Effector CD4-positive, alpha-beta T cell (primary cell): ENCODE results near the gene RABGGTB.
"Not testable (repeated sequence)": the region's sequence is repeated elsewhere in the genome, so short reads cannot be mapped to it uniquely, and the experiment has no call there.

ENCODE experiments used
- DNase-seq: peaks from one replicate; pipeline ENCODE4 v3.0.0-alpha.2; 2020

The RABGGTB gene

DNA sequence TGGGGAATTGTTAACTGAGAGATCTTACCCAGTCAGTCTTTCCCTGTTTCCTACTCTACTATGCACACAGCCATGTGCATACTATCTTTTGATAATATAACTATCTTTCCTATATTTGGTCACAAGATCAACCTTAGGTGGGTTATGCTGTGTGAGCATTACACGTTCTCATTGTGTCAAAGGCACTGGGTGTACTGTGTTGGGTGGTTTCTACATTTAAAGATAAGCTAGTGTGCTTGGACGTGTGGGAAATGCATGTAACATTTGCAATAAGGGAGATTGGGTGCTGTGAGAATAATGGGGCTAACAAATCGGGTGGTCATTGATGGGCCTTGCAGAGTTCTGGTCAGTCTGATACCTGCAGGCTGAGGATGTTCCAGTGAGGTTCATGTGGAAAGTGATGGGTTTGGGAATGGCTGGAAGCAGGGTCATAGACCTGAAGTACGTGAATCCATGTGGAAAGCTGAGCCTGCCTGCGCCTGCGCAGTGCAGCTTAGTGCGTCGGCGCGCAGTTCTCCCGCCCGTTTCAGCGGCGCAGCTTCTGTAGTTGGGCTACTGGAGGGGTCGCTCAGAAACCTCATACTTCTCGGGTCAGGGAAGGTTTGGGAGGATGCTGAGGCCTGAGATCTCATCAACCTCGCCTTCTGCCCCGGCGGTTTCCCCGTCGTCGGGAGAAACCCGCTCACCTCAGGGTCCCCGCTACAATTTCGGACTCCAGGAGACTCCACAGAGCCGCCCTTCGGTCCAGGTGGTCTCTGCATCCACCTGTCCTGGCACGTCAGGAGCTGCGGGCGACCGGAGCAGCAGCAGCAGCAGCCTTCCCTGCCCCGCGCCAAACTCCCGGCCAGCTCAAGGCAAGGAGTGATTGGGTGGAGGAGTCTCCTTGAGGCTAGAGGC is 10.6 kb downstream of the RABGGTB start, which contains the start of gene MSH4:
MSH4 (plus strand) TSS at position 507 of the 897 bp plus-strand sequence; CDS start at position 611, 104 bp downstream.
- no peak for DNase-seq

- no peak for DNase-seq
Observed at GRCh38 chr1:75797273-75797588, 11.2 kb downstream of the RABGGTB start.

GRCh38 chr1:75797606-75798216 is 11.7 kb downstream of the RABGGTB start:
- DNase-seq = no peak

DNA sequence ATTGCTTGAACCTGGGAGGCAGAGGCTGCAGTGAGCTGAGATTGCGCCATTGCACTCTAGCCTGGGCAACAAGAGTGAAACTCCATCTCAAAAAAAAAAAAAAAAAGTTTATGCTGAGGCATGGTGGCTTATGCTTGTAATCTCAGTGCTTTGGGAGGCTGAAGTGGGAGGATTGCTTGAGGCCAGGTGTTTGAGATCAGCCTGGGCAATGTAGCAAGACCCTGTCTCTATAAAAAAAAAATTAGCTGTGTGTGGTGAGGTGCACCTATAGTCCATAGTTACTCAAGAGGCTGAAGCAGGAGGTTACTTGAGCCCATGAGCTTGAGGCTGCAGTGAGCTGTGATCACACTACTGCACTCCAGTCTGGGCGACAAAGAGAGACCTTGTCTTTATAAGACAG is 15.4 kb downstream of the RABGGTB start:
- not testable (repeated sequence) for DNase-seq

- no peak for DNase-seq
Observed at GRCh38 chr1:75808921-75809320, 22.9 kb downstream of the RABGGTB start.

DNA sequence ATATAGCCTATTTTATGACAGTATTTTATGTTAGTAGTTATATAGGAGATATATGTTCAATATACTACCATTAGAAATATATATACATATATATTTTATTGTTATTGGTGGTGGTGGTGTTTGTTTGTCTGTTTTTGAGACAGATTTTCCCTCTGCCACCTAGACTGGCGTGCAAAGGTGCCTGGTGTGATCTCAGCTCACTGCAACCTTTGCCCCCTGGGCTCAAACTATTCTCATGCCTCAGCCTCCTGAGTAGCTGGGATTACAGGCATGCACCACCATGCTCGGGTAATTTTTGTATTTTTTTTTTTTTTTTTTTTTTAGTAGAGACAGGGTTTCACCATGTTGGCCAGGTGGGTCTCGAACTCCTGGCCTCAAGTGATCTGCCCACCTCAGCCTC is 24.1 kb downstream of the RABGGTB start:
- not testable (repeated sequence) for DNase-seq

DNA sequence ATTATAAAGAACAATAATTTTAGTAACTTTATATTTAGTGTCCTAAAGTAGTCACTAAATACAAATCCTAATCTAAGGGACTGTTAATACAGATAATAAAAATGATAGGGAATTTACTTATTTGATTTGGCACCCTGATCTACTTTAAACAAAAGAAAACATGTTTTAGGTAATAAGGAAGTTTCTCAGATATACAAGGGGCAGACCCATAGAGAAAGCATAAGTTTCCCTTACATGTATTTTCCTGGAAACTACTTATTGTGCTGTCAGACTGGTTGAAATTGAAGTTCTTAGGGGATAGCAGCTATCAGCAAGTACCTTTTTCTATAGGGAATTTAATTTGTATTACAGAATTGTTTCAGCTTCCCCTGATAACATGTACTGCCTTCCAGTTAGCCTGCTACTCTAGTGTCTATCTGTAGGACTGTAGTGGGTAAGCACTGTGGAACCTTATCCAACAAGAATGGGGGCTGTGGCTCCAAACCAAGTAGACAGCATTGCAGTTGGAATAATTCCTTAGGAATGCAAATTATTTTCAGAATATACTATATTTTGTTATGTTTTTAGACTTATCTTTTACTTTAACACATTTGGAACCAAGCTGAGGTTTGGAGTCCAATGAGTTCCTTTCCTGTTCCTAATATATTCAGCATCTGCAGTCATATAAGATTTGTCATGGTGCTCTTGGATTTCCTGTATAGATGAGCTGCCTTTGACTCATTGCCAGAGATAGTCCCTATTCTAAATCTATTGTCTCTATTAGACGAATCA is 25.3 kb downstream of the RABGGTB start:
- DNase-seq = no peak

GRCh38 chr1:75812065-75812464 is 26.0 kb downstream of the RABGGTB start:
- DNase-seq = no peak

GRCh38 chr1:75823596-75823995 is 37.5 kb downstream of the RABGGTB start:
- not testable (repeated sequence) for DNase-seq

GRCh38 chr1:75836528-75837100 is 50.6 kb downstream of the RABGGTB start:
- no peak for DNase-seq

DNA sequence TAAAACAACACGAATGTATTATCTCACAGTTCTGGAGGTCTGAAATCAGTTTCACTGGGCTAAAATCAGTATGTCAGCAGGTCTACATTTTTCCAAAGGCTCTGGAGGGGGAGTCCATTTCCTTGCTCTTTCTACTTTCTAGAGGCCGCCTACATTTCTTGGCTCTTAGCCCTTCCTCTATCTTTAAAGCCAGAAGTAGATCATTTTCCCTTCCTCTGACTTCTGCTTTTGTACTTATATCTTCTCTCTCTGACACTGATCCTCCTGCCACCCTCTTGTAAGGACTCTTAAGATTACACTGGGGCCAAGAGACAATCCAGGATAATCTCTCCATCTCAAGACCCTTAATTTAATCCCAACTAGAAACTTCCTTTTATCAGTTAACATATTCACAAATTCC is 52.0 kb downstream of the RABGGTB start:
- DNase-seq = no peak

DNA sequence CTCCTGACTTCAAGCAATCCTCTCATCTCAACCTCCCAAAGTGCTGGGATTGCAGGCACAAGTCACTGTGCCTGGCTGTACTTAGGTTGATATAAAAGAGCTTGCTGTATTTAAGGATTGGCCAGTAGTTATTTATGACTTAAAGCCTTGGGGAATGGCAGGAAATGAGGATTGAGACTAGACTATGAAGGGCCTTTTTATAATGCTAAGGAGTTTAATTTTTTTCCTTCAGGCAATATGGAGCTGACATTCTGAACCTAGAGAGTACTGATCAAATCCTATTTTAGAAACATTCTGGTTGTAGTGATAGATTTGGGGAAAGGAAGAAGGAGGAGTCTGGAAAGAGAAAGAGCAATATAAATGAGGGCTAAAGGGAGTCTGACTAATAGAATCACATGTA is 55.4 kb downstream of the RABGGTB start:
- no peak for DNase-seq
